Caco-2 (cell line): Measurements from ENCODE around the gene NDFIP1. TPM values are rescaled to one million over a fixed set of nuclear protein-coding genes. Genes with fewer than 3 reads are reported as not detected.

Source experiments
- BruUV-seq: library from RNA; stranded (reverse); fragments of 400-500 nt; replicated peaks from 2 replicates; lab custom pipeline; 2021; lab: Mats Ljungman, UMichigan
- CTCF ChIA-PET: fragments of 300-600 bp; sonication (Branson Sonifier 250); formaldehyde crosslinking; loops from one replicate; lab custom pipeline; 2022; ENCODE audit warnings: antibody characterized with exemption; lab: Charles Lee
- POLR2A ChIA-PET: fragments of 300-600 bp; sonication (Branson Sonifier 250); formaldehyde crosslinking; loops from one replicate; lab custom pipeline; 2022; ENCODE audit warnings: antibody characterized with exemption; lab: Charles Lee
- DNase-seq, 2 experiments: peaks; one replicate each; pipeline versions ENCODE4 v3.0.0 to v3.0.0-alpha.2; 2020 to 2022
- H3K27me3 ChIP-seq: replicated peaks from 2 replicates; pipeline ENCODE4 v1.6.0; 2011; ENCODE audit warnings: low read length; ENCODE audit not compliant: control insufficient read depth, insufficient read depth
- H3K36me3 ChIP-seq: 2 replicates; pipeline ENCODE4 v1.5.1; 2011; ENCODE audit warnings: low read length; ENCODE audit not compliant: control insufficient read depth, insufficient read depth
- H3K4me1 ChIP-seq: fragments of 250-450 bp; sonication (Bioruptor Pico); 2 replicates; pipeline ENCODE4 v1.5.1; 2020; ENCODE audit warnings: mild to moderate bottlenecking
- H3K4me3 ChIP-seq: 2 replicates; pipeline ENCODE4 v1.5.1; 2011; ENCODE audit warnings: low read depth, mild to moderate bottlenecking, control low read depth, low read length
- H3K9me3 ChIP-seq: fragments of 250-450 bp; sonication (Bioruptor Pico); 2 replicates; pipeline ENCODE4 v1.5.1; 2020; ENCODE audit warnings: mild to moderate bottlenecking, moderate library complexity
- H3K27ac Mint-ChIP-seq: one replicate; pipeline ENCODE4 v1.8.0; 2022; ENCODE audit warnings: mixed read lengths; ENCODE audit not compliant: unreplicated experiment
- H3K27me3 Mint-ChIP-seq: one replicate; pipeline ENCODE4 v1.8.0; 2022; ENCODE audit warnings: mixed read lengths; ENCODE audit not compliant: insufficient read depth, unreplicated experiment
- H3K36me3 Mint-ChIP-seq: one replicate; pipeline ENCODE4 v1.8.0; 2022; ENCODE audit warnings: mild to moderate bottlenecking, mixed read lengths; ENCODE audit not compliant: insufficient read depth, unreplicated experiment
- H3K4me1 Mint-ChIP-seq: one replicate; pipeline ENCODE4 v1.8.0; 2022; ENCODE audit warnings: low read depth, mixed read lengths; ENCODE audit not compliant: unreplicated experiment
- H3K4me3 Mint-ChIP-seq: one replicate; pipeline ENCODE4 v1.8.0; 2022; ENCODE audit warnings: mild to moderate bottlenecking, moderate library complexity, mixed read lengths; ENCODE audit not compliant: unreplicated experiment
- H3K9me3 Mint-ChIP-seq: one replicate; pipeline ENCODE4 v1.8.0; 2022; ENCODE audit warnings: mixed read lengths; ENCODE audit not compliant: unreplicated experiment
- CTCF ChIP-seq, 2 experiments: fragments of 200-600 bp in 1 of 2; IDR thresholded peaks; 1 replicate in 1 of 2; 2 replicates in 1 of 2; pipeline versions ENCODE4 v1.5.1 to v1.8.0; 2011 to 2022; ENCODE audit warnings: antibody characterized with exemption in 1 of 2, control low read depth in 1 of 2, inconsistent platforms in 1 of 2, low read depth in 1 of 2, low read length in 1 of 2, mild to moderate bottlenecking in 1 of 2, moderate library complexity in 1 of 2; ENCODE audit not compliant: insufficient read depth in 1 of 2, severe bottlenecking in 1 of 2, unreplicated experiment in 1 of 2
- intact Hi-C: fragments of 100-400 bp; cut with micrococcal nuclease; formaldehyde crosslinking; loops from one replicate; pipeline ENCODE4 v1.10.0; 2022; ENCODE audit not compliant: unreplicated experiment
- total RNA-seq: library from RNA; stranded (reverse); gene quantifications from 2 replicates; pipeline ENCODE4 v1.2.3, GENCODE V29; 2022

NDFIP1 gene
- total RNA-seq, 1 experiment from 2014 or later, result 51.6 TPM

- no peak for DNase-seq
- Mint-ChIP-seq H3K27ac (no peak overlapping the region), H3K9me3 (no peaks in the 10 kb centered on the region), H3K36me3 (peaks cover 5% of the 10 kb centered on the region), H3K4me3 (no peak overlapping the region), H3K4me1 (peaks cover 11% of the 10 kb centered on the region), H3K27me3 (peaks cover 3% of the 10 kb centered on the region)
- Histone ChIP-seq H3K9me3 (no peaks in the 10 kb centered on the region), H3K4me3 (no peak overlapping the region), H3K27me3 (no peaks in the 10 kb centered on the region), H3K36me3 (no peaks in the 10 kb centered on the region), H3K4me1 (peaks cover 10% of the 10 kb centered on the region; the same call in 1 of the 2 replicates)
- ChIA-PET POLR2A (no interaction called here), CTCF (no interaction called here)
- TF ChIP-seq CTCF (IDR thresholded peaks at IDR 0.05; ENCODE audit: insufficient read depth in 1 of 2, low read depth in 1 of 2, low read length in 1 of 2, severe bottlenecking in 1 of 2, unreplicated experiment in 1 of 2), result no peak
- intact Hi-C loops, result no loop called here
- no TSS peak for BruUV-seq
Observed at GRCh38 chr5:142069606-142070399, 38.8 kb upstream of the NDFIP1 start.

GRCh38 chr5:142070734-142071133 is 37.8 kb upstream of the NDFIP1 start:
- no peak for TF ChIP-seq CTCF (IDR thresholded peaks at IDR 0.05; ENCODE audit: insufficient read depth in 1 of 2, low read depth in 1 of 2, low read length in 1 of 2, severe bottlenecking in 1 of 2, unreplicated experiment in 1 of 2)
- H3K4me3 ChIP-seq, result no peak overlapping the region
- Mint-ChIP-seq H3K4me1 (peaks cover 11% of the 10 kb centered on the region), H3K27me3 (peaks cover 3% of the 10 kb centered on the region), H3K36me3 (peaks cover 5% of the 10 kb centered on the region), H3K4me3 (no peak overlapping the region), H3K9me3 (no peaks in the 10 kb centered on the region), H3K27ac (no peak overlapping the region)
- intact Hi-C loops, result no loop called here
- DNase-seq, result no peak
- no TSS peak for BruUV-seq
- no peaks in the 10 kb centered on the region for H3K27me3 ChIP-seq
- no peaks in the 10 kb centered on the region for H3K36me3 ChIP-seq
- CTCF ChIA-PET, result no interaction called here
- peaks cover 10% of the 10 kb centered on the region; the same call in 1 of the 2 replicates for H3K4me1 ChIP-seq
- POLR2A ChIA-PET, result no interaction called here
- no peaks in the 10 kb centered on the region for H3K9me3 ChIP-seq

- H3K36me3 ChIP-seq, result no peaks in the 10 kb centered on the region
- H3K4me1 ChIP-seq, result peaks cover 10% of the 10 kb centered on the region; the same call in 1 of the 2 replicates
- intact Hi-C loops, result no loop called here
- H3K4me1 Mint-ChIP-seq, result peaks cover 11% of the 10 kb centered on the region
- H3K27ac Mint-ChIP-seq, result no peak overlapping the region
- no peak overlapping the region for H3K4me3 Mint-ChIP-seq
- POLR2A ChIA-PET, result no interaction called here
- no peaks in the 10 kb centered on the region for H3K9me3 Mint-ChIP-seq
- H3K27me3 ChIP-seq, result no peaks in the 10 kb centered on the region
- CTCF ChIA-PET, result no interaction called here
- no peaks in the 10 kb centered on the region for H3K27me3 Mint-ChIP-seq
- H3K4me3 ChIP-seq, result no peak overlapping the region
- no peak for DNase-seq
- peaks cover 5% of the 10 kb centered on the region for H3K36me3 Mint-ChIP-seq
- H3K9me3 ChIP-seq, result no peaks in the 10 kb centered on the region
- TF ChIP-seq CTCF (IDR thresholded peaks at IDR 0.05; ENCODE audit: insufficient read depth in 1 of 2, low read depth in 1 of 2, low read length in 1 of 2, severe bottlenecking in 1 of 2, unreplicated experiment in 1 of 2), result no peak
- no TSS peak for BruUV-seq
Observed at GRCh38 chr5:142072488-142072887, 36.1 kb upstream of the NDFIP1 start.
